ENCODE measurements around the gene LARGE2.

DNA sequence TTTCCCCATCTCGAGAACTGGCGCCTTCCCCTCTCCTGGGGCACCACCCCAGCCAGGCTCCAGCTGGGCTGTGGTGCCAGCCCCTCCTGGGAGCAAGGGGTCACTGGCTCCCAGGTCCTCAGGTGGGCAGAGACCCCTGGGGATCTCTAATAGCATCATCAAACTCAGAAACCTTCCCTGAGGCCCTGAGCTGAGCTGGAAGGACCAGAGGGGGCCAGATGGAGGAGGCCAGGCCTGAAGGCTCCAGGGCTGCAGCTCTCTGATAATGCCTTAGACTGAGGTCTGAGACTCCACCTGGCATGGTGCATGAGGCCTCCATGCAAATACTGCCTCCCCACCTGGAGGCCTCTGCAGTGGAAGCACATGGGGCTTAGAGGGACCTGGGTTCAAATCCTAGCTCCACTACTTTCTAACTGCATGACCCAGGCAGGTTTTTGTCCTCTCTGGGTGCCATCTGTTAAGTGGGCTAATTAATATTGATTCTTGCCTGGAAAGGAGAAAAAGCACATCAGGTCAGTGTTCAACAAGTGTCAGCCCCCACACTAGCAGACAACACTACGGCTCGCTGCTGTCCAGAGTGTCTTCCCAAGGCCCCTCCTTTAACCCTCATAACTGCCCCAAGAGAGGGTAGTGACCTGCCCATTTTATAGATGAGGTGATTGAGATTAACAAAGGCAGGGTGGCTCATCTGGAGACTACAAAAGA is 35.5 kb upstream of the LARGE2 start:
- TF ChIP-seq ARNTL (CRISPR knock-in tag; IDR thresholded peaks at IDR 0.05; ENCODE audit: borderline replicate concordance, low read depth), result no peak
- no peak for TF ChIP-seq CREB5 (CRISPR knock-in tag; IDR thresholded peaks at IDR 0.05; ENCODE audit: low read depth)
- TF ChIP-seq, protein P1, sequence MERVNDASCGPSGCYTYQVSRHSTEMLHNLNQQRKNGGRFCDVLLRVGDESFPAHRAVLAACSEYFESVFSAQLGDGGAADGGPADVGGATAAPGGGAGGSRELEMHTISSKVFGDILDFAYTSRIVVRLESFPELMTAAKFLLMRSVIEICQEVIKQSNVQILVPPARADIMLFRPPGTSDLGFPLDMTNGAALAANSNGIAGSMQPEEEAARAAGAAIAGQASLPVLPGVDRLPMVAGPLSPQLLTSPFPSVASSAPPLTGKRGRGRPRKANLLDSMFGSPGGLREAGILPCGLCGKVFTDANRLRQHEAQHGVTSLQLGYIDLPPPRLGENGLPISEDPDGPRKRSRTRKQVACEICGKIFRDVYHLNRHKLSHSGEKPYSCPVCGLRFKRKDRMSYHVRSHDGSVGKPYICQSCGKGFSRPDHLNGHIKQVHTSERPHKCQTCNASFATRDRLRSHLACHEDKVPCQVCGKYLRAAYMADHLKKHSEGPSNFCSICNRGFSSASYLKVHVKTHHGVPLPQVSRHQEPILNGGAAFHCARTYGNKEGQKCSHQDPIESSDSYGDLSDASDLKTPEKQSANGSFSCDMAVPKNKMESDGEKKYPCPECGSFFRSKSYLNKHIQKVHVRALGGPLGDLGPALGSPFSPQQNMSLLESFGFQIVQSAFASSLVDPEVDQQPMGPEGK (CRISPR knock-in tag; IDR thresholded peaks at IDR 0.05; ENCODE audit: borderline replicate concordance), result no peak
- TF ChIP-seq GLIS3 (CRISPR knock-in tag; IDR thresholded peaks at IDR 0.05), result no peak
- no peak for TF ChIP-seq ZNF70 (CRISPR knock-in tag; IDR thresholded peaks at IDR 0.05)
- TF ChIP-seq OSR1 (CRISPR knock-in tag; IDR thresholded peaks at IDR 0.05), result no peak
- TF ChIP-seq ZFP3 (CRISPR knock-in tag; IDR thresholded peaks at IDR 0.05), result no peak
- TF ChIP-seq, protein P2, sequence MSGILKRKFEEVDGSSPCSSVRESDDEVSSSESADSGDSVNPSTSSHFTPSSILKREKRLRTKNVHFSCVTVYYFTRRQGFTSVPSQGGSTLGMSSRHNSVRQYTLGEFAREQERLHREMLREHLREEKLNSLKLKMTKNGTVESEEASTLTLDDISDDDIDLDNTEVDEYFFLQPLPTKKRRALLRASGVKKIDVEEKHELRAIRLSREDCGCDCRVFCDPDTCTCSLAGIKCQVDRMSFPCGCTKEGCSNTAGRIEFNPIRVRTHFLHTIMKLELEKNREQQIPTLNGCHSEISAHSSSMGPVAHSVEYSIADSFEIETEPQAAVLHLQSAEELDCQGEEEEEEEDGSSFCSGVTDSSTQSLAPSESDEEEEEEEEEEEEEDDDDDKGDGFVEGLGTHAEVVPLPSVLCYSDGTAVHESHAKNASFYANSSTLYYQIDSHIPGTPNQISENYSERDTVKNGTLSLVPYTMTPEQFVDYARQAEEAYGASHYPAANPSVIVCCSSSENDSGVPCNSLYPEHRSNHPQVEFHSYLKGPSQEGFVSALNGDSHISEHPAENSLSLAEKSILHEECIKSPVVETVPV (CRISPR knock-in tag; IDR thresholded peaks at IDR 0.05), result no peak
- no peak for TF ChIP-seq ZC3H10 (CRISPR knock-in tag; IDR thresholded peaks at IDR 0.05)
- TF ChIP-seq POU6F1 (CRISPR knock-in tag; IDR thresholded peaks at IDR 0.05; ENCODE audit: borderline replicate concordance, low read depth), result no peak
- no peak for TF ChIP-seq ZNF565 (CRISPR knock-in tag; conservative IDR thresholded peaks at IDR 0.05; ENCODE audit: low read depth)

Data from SK-N-SH treated with all-trans-retinoic acid at 6 μM for 48 hours (cell line).